Erythroblast (primary cell): ENCODE results near the gene DGKB.

Source experiments
- GATA1 ChIP-seq: IDR thresholded peaks from 2 replicates; pipeline ENCODE4 v1.6.1; 2011; ENCODE audit warnings: low read depth, mild to moderate bottlenecking, control low read depth, low read length, moderate library complexity
- POLR2A ChIP-seq: IDR thresholded peaks from 2 replicates; pipeline ENCODE4 v1.6.1; 2011; ENCODE audit warnings: mild to moderate bottlenecking, low read length

DNA sequence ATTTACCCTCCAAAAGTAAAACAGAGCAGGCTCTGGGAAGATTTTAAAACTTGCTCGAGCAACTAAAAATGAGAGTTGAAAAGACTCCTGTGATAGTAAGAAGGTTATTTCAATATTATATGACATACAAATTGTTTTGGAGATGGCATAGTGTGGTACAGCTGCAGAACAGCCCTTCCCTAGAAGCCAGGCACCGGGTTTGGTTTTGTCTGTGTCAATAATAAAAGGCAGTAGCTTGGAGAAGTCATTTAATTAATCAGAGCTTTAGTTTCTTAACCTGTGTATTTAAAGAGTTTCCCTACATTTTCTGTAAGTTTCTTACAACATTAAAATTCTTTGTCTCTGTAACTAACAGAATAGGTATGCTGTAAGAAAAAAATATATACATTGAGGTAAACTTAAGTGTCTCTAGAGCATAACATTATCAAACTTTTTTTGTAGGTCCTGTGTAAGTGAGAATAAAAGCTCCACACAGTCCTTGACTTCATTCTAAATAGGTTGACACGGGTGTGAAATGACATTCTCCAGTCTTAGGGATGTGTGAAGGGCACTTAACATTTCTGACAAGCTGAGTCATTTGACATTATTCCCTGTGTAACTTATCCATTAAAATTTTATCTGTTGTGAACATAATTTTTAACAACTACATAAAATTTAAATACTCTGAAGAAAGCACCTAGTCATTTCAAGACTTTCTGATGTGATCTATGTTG is 488.1 kb downstream of the DGKB start:
- TF ChIP-seq POLR2A (no peak), GATA1 (no peak)
